Measurements from ENCODE around the gene DOCK4.

The DOCK4 gene

DNA sequence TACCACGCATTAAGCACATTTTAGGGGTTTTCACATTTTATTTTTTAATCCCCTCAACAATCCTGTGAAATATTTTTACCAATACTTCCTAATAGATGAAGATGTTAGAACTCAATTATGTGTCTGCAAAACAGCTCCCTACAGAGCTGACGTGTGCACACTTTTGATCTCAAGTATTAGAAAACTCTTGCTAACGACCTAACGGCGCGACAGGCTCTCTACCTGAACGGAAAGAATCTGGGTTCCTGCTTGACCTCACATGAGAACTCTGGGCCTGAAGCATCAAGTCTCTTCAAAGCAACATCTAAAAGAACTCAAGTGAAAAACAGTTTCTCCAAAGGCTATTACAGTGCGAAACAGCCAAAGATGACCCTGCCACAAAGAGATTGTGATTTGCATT is 113.9 kb downstream of the DOCK4 start:
- Mint-ChIP-seq H3K9me3 (peaks cover 9% of the 10 kb centered on the region), H3K27me3 (ENCODE audit: low read depth, poor library complexity) (no peaks in the 10 kb centered on the region), H3K36me3 (ENCODE audit: low read depth) (peaks cover 20% of the 10 kb centered on the region), H3K27ac (peak overlapping the region; percentile 57), H3K4me1 (peaks cover 23% of the 10 kb centered on the region), H3K4me3 (no peak overlapping the region)
- TF ChIP-seq, protein P1, sequence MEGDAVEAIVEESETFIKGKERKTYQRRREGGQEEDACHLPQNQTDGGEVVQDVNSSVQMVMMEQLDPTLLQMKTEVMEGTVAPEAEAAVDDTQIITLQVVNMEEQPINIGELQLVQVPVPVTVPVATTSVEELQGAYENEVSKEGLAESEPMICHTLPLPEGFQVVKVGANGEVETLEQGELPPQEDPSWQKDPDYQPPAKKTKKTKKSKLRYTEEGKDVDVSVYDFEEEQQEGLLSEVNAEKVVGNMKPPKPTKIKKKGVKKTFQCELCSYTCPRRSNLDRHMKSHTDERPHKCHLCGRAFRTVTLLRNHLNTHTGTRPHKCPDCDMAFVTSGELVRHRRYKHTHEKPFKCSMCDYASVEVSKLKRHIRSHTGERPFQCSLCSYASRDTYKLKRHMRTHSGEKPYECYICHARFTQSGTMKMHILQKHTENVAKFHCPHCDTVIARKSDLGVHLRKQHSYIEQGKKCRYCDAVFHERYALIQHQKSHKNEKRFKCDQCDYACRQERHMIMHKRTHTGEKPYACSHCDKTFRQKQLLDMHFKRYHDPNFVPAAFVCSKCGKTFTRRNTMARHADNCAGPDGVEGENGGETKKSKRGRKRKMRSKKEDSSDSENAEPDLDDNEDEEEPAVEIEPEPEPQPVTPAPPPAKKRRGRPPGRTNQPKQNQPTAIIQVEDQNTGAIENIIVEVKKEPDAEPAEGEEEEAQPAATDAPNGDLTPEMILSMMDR (IDR thresholded peaks at IDR 0.05) = no peak
- DNase-seq = no peak

DNA sequence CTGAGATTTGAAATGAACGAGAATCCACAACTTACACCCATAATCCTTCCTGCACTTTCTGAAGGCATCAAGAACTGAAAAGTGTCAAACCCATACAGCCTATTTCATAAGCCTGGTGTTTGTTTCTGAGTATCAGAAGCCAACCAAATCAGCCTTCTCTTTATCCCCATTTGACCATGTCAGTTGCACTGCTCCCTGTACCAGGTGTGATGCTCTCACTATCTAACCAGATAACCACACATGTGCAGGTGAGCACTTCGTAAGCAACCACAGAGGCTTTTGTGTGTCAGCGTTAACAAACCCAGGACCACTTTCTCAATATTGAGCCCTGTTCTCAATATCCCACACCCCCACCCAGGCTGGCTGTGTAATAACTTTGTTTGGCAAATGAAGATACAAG is 114.4 kb downstream of the DOCK4 start:
- Mint-ChIP-seq H3K4me1 (peaks cover 24% of the 10 kb centered on the region), H3K4me3 (no peak overlapping the region), H3K27ac (peak overlapping the region; percentile 57)

DNA sequence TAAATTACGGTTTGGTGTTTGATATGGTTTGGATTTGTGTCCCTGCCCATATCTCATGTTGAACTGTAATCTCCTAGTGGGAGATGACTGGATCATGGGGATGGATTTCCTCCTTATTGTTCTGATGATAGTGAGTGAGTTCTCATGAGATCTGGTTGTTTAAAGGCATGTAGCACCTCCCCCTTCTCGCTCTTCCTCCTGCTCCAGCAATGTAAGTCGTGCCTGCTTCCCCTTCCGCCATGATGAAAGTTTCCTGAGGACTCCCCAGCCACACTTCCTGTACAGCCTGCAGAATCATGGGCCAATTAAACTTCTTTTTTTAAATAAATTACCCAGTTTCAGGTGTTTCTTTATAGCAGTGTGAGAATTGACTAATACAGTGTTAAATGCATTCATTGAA is 116.6 kb downstream of the DOCK4 start:
- no peak for DNase-seq
- Mint-ChIP-seq H3K9me3 (peaks cover under 1% of the 10 kb centered on the region), H3K4me3 (no peak overlapping the region), H3K27me3 (ENCODE audit: low read depth, poor library complexity) (no peaks in the 10 kb centered on the region), H3K27ac (no peak overlapping the region), H3K36me3 (ENCODE audit: low read depth) (peaks cover 11% of the 10 kb centered on the region), H3K4me1 (peaks cover 28% of the 10 kb centered on the region)
- TF ChIP-seq, protein P1 (IDR thresholded peaks at IDR 0.05) = no peak

More for the DNA sequence above, 114.4 kb downstream of the DOCK4 start:
- H3K9me3 Mint-ChIP-seq = peaks cover 9% of the 10 kb centered on the region
- TF ChIP-seq, protein P1 (IDR thresholded peaks at IDR 0.05) = no peak
- no peaks in the 10 kb centered on the region for H3K27me3 Mint-ChIP-seq (ENCODE audit: low read depth, poor library complexity)
- DNase-seq = no peak
- peaks cover 20% of the 10 kb centered on the region for H3K36me3 Mint-ChIP-seq (ENCODE audit: low read depth)

DNA sequence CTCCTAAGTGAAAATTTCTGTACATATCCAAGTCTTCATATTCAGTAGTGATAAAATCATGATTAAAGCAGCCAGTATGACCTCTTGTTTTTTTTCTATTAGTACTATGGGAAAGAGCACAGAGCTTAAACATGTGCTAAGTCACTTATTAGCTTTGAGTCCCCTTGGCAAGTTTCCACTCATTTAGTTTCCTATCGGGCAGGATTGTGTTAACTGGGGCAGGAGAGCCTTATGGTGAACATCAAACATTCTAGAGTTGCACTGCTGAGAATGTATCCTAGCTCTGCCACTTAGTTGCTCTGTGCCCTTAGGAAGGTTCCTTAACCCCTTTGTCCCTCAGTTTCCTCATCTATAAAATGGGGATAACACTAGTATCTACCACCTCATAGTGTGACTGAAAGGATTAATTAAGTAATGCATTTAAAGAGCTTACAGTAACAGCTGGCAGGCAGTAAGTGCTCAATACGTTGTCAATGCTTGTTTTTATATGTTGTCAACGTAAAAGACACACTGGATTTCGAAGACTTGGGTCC is 117.6 kb downstream of the DOCK4 start:
- no peaks in the 10 kb centered on the region for H3K9me3 Mint-ChIP-seq
- DNase-seq = no peak
- TF ChIP-seq, protein P1 (IDR thresholded peaks at IDR 0.05) = no peak
- H3K36me3 Mint-ChIP-seq (ENCODE audit: low read depth) = peaks cover 6% of the 10 kb centered on the region
- H3K4me3 Mint-ChIP-seq = no peak overlapping the region
- H3K27me3 Mint-ChIP-seq (ENCODE audit: low read depth, poor library complexity) = no peaks in the 10 kb centered on the region
- H3K27ac Mint-ChIP-seq = no peak overlapping the region
- peaks cover 28% of the 10 kb centered on the region for H3K4me1 Mint-ChIP-seq

DNA sequence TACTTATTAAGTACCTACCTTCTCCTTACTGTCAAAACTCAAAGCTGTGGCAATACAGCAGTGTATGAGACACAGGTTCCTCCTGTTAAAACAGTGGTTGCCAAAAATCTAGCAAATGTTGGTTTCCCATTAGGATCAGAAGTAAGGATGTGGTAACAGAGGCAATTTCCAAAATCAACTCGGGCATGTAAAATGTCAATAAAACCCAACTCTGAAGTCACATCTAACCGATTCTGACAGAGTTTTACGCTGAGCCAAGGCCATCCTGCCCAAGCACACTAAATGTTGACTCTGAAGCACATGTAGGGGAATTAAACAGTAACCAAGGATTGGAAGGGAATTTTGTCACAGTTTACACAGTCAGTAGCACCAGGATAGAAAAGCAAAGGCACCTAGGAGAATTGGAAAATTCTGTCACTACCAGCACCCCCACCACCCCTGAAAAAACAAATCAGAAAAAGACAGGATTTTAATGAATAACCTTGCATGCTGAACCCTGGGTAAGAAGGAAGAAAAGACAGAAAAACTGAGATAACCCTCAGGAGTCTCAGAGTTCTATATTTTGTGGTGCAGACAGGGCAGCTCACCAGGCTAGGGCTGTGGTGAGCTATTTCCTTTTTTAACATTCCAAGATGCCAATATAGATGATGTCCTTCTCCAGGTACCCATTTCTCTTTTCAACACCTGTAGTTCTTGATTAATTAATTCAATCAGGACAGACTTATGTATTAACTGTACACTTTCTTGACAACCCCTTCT is 119.5 kb downstream of the DOCK4 start:
- H3K27ac Mint-ChIP-seq = no peak overlapping the region
- peaks cover 15% of the 10 kb centered on the region for H3K4me1 Mint-ChIP-seq
- no peaks in the 10 kb centered on the region for H3K27me3 Mint-ChIP-seq (ENCODE audit: low read depth, poor library complexity)
- DNase-seq = no peak
- H3K4me3 Mint-ChIP-seq = no peak overlapping the region
- TF ChIP-seq, protein P1 (IDR thresholded peaks at IDR 0.05) = no peak
- no peaks in the 10 kb centered on the region for H3K9me3 Mint-ChIP-seq
- peaks cover 6% of the 10 kb centered on the region for H3K36me3 Mint-ChIP-seq (ENCODE audit: low read depth)

DNA sequence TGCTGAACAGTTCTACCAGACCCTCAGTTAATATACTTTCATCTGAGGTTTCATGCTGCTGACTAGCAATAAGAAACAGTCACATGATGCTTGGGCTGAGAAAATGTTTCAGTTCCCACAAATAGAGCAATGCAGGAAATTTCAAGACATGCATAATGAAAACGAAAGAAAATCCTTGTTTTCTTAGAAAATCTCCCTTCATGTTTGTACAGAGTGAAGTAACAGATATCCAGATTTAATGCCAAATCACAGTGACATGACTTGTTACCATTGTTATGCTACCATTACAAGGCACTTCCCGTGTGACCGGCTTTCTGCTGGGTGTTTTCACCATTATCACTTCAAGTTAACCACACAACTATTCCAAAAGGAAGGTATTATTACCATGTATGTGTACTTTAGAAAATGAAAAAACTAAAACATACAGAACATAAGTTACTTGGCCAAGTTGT is 121.7 kb downstream of the DOCK4 start:
- Mint-ChIP-seq H3K4me3 (no peak overlapping the region), H3K27ac (no peak overlapping the region), H3K4me1 (peaks cover 25% of the 10 kb centered on the region), H3K27me3 (ENCODE audit: low read depth, poor library complexity) (no peaks in the 10 kb centered on the region), H3K36me3 (ENCODE audit: low read depth) (peaks cover 4% of the 10 kb centered on the region), H3K9me3 (no peaks in the 10 kb centered on the region)
- DNase-seq = no peak
- TF ChIP-seq, protein P1 (IDR thresholded peaks at IDR 0.05) = no peak
